ENCODE data around the gene ADAT1.

The ADAT1 gene, protein sequence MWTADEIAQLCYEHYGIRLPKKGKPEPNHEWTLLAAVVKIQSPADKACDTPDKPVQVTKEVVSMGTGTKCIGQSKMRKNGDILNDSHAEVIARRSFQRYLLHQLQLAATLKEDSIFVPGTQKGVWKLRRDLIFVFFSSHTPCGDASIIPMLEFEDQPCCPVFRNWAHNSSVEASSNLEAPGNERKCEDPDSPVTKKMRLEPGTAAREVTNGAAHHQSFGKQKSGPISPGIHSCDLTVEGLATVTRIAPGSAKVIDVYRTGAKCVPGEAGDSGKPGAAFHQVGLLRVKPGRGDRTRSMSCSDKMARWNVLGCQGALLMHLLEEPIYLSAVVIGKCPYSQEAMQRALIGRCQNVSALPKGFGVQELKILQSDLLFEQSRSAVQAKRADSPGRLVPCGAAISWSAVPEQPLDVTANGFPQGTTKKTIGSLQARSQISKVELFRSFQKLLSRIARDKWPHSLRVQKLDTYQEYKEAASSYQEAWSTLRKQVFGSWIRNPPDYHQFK

DNA sequence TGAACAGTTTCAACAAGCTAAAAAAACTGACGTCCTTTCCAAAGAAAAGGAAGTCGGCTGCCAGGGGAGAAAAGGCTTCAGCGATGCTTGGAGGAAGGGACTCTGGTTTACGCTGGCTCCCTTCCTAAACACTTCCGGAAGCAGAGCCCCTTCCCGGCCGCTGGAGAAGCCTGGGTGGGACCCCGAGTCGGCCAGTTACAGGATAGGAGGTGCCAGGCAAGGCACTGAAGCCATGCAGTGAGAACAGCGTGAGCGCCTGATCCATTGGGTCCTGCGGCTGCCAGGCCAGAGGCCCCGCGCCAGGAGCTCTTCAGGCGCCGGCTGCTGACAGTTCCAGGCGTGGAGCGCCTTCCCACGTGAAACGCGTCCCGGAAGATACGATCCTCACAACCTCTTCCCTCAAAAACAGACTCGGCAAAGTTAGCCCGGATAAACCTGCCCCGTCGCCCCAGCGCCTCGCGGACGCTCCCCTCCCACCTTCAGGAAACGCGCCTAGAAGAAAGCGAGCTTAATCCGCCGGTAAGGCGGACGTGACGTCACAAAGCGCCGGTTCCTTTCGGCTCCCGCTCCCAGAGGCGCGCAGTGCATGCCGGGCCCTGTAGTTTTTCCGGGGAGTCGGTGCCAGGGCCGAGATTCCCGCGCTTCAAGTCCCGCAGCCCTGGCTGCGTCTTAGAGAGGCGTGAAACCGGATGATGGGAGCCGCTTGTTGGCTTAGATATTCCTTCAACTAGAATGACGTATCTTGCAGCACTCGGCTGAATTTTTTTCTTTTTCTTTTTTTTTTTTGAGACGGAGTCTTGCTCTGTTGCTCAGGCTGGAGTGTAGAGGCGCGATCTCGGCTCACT is at the start of gene ADAT1:
Gene ADAT1, minus strand, starts transcription at position 521 of the 845 bp plus-strand sequence. CDS start 2,482 bp downstream, outside the sequence.
- peak within 1 kb of the TSS; percentile 49 for H2AFZ ChIP-seq (ENCODE audit: low read depth, low read length)
- peaks cover 52% of the 10 kb centered on the region for H3K36me3 ChIP-seq (ENCODE audit: insufficient read depth, low read length)

DNA sequence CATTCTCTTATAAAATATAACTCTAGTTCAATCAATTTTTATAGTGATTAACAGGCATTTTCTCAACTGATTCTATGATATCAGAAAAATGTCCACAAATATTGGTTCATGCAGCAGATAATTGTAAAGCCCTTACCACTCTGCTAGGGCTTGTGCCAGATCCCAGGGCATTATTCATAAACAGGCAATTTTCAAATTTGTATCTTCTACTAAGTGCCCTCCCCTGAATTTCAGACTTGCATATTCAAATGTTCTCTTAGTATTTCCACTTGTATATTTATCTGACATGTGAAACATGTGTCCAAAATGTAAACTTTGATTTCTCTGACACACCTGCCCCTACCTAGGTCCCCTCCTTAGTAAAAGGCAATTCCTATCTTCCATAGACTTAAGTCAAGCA is 44.4 kb upstream of the ADAT1 start:
- no peak overlapping the region for H2AFZ ChIP-seq (ENCODE audit: low read depth, low read length)
- no peaks in the 10 kb centered on the region for H3K36me3 ChIP-seq (ENCODE audit: insufficient read depth, low read length)
- no peaks in the 10 kb centered on the region for H3K9me3 ChIP-seq (ENCODE audit: low read length)
- no peaks in the 10 kb centered on the region for H3K4me1 ChIP-seq (ENCODE audit: insufficient read depth, low read length)
- no peak overlapping the region for H3K4me3 ChIP-seq (ENCODE audit: low read length)
- H3K27me3 ChIP-seq (ENCODE audit: insufficient read depth, low read length), result no peaks in the 10 kb centered on the region

More for the DNA sequence above, at the start of gene ADAT1:
- Histone ChIP-seq H3K9me3 (ENCODE audit: low read length) (no peaks in the 10 kb centered on the region), H3K4me1 (ENCODE audit: insufficient read depth, low read length) (peaks cover 7% of the 10 kb centered on the region), H3K27me3 (ENCODE audit: insufficient read depth, low read length) (no peaks in the 10 kb centered on the region), H3K4me3 (ENCODE audit: low read length) (peak within 1 kb of the TSS; percentile 87)

DNA sequence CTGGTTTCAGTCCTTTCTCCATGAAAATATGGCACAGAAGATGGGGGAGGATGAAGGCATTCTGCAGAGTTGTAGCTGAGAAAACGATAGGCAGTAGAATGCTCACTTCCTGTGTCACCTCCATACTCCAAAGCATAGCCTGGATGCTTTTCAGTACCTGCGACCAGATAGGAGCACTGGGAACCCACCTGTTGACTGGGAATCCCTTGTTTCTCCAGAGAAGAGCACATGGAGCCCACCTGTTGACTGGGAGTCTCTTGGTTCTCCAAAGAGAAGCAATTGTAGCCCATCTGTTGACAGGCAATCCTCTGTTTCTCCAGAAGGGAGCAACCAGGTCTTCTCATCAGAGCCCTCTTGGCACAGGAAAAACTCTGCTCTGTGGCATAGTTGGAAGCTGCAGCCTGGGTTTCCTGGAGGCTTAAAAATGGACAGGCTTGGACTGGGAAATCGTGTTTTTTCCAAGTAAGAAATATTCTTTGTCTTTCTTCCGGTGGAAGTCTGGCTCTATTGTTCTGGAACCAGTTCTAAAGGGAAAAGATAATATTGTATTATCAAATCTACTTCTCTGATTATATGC is 37.7 kb upstream of the ADAT1 start:
- Histone ChIP-seq H3K4me3 (ENCODE audit: low read length) (no peak overlapping the region), H3K4me1 (ENCODE audit: insufficient read depth, low read length) (no peaks in the 10 kb centered on the region), H3K27me3 (ENCODE audit: insufficient read depth, low read length) (no peaks in the 10 kb centered on the region), H3K9me3 (ENCODE audit: low read length) (no peaks in the 10 kb centered on the region), H2AFZ (ENCODE audit: low read depth, low read length) (no peak overlapping the region), H3K36me3 (ENCODE audit: insufficient read depth, low read length) (peaks cover 43% of the 10 kb centered on the region)

DNA sequence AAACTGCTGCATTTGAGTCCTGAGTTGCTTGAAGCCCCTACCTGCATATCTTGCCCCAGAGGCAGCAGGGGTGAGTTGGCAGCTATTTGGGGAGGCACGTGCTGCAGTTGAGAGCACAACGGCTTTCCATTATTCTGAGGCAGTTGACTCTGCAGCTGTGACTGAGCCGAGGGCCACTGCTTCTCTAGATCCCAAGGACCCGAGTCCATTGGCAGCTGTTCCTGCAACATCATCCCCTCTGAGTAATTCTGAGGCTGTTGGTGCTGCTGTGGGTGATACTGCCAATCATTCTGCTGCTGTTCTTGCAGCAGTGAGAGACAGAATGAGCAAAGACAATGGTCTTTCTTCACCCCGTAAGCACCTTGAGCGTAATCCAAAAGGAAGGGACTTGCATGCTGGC is 37.2 kb upstream of the ADAT1 start:
- Histone ChIP-seq H3K9me3 (ENCODE audit: low read length) (no peaks in the 10 kb centered on the region), H2AFZ (ENCODE audit: low read depth, low read length) (no peak overlapping the region), H3K36me3 (ENCODE audit: insufficient read depth, low read length) (peaks cover 47% of the 10 kb centered on the region), H3K27me3 (ENCODE audit: insufficient read depth, low read length) (no peaks in the 10 kb centered on the region), H3K4me1 (ENCODE audit: insufficient read depth, low read length) (no peaks in the 10 kb centered on the region), H3K4me3 (ENCODE audit: low read length) (no peak overlapping the region)

DNA sequence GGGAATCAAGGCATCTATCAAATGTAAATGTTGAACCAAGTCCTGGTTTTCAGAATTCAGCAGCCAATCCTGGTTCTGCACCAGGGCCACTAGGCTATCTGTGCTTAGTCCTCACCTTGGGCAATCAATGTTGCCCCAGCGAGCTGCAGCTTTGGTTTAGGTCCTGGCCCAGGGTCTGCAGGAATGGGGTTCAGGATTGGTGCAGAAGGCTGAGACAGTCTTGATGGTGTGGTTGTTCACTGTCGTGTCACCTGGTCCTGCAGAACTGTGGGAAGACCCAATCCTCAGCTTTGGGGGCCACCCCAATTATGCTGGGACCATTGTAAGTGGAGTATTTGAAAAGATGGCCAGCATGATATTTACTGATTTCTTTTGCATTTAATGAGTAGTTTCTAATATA is 35.1 kb upstream of the ADAT1 start:
- peaks cover 62% of the 10 kb centered on the region for H3K36me3 ChIP-seq (ENCODE audit: insufficient read depth, low read length)
- H2AFZ ChIP-seq (ENCODE audit: low read depth, low read length), result no peak overlapping the region
- H3K4me1 ChIP-seq (ENCODE audit: insufficient read depth, low read length), result no peaks in the 10 kb centered on the region

DNA sequence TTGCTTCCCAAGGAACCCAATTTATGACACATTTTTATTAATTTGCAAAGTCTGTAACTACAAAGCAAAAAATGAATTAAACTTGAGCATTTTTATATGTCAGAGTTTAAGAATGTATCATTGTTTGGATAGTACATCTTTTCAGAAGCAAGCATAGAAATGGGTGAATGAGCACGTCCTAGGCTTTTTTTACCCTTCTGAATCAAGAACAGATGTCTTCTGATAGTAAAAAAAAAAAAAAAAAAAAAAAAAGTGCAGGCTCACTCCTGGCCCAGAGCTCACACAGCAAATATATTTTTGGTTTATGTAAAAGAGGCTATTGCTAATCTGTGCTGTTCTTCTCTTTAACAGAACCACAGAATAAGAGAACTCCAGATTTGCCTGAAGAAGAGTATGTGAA is 30.8 kb upstream of the ADAT1 start:
- H3K4me3 ChIP-seq (ENCODE audit: low read length), result no peak overlapping the region

More for the DNA sequence above, 35.1 kb upstream of the ADAT1 start:
- Histone ChIP-seq H3K9me3 (ENCODE audit: low read length) (no peaks in the 10 kb centered on the region), H3K4me3 (ENCODE audit: low read length) (no peak overlapping the region), H3K27me3 (ENCODE audit: insufficient read depth, low read length) (no peaks in the 10 kb centered on the region)

DNA sequence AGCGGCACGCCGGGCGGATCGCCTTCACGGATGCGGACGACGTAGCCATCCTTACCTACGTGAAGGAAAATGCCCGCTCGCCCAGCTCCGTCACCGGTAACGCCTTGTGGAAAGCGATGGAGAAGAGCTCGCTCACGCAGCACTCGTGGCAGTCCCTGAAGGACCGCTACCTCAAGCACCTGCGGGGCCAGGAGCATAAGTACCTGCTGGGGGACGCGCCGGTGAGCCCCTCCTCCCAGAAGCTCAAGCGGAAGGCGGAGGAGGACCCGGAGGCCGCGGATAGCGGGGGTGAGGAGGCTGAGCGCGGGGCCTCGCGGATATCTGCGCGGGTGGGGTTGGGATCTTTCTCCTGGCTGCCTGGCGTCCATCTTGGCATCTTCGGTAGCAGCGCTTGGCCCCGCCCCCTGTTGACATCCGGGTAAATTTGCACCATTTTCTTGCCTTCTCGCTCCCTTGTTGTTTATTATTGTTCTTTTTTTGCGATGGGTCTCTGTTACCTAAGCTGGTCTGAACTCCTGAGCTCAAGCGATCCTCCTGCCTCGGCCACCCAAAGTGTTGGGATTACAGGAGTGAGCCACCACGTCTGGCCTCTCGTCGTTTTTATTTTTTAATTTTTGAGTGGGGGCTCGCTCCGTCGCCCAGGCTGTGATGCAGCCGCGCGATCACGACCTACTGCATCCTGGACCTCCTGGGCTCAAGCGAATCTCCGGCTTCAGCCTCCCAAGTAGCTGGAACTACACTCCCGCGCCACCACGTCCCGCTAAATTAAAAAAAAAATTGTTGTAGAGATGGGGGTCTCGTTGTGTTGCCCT is 25.4 kb upstream of the ADAT1 start:
- Histone ChIP-seq H2AFZ (ENCODE audit: low read depth, low read length) (peak overlapping the region; percentile 53), H3K4me3 (ENCODE audit: low read length) (peak overlapping the region; percentile 95), H3K36me3 (ENCODE audit: insufficient read depth, low read length) (peaks cover 30% of the 10 kb centered on the region), H3K9me3 (ENCODE audit: low read length) (peaks cover 3% of the 10 kb centered on the region), H3K4me1 (ENCODE audit: insufficient read depth, low read length) (peaks cover 30% of the 10 kb centered on the region), H3K27me3 (ENCODE audit: insufficient read depth, low read length) (no peaks in the 10 kb centered on the region)

More for the DNA sequence above, 30.8 kb upstream of the ADAT1 start:
- Histone ChIP-seq H2AFZ (ENCODE audit: low read depth, low read length) (no peak overlapping the region), H3K27me3 (ENCODE audit: insufficient read depth, low read length) (no peaks in the 10 kb centered on the region), H3K9me3 (ENCODE audit: low read length) (peaks cover 3% of the 10 kb centered on the region), H3K4me1 (ENCODE audit: insufficient read depth, low read length) (peaks cover 17% of the 10 kb centered on the region), H3K36me3 (ENCODE audit: insufficient read depth, low read length) (peaks cover 59% of the 10 kb centered on the region)

DNA sequence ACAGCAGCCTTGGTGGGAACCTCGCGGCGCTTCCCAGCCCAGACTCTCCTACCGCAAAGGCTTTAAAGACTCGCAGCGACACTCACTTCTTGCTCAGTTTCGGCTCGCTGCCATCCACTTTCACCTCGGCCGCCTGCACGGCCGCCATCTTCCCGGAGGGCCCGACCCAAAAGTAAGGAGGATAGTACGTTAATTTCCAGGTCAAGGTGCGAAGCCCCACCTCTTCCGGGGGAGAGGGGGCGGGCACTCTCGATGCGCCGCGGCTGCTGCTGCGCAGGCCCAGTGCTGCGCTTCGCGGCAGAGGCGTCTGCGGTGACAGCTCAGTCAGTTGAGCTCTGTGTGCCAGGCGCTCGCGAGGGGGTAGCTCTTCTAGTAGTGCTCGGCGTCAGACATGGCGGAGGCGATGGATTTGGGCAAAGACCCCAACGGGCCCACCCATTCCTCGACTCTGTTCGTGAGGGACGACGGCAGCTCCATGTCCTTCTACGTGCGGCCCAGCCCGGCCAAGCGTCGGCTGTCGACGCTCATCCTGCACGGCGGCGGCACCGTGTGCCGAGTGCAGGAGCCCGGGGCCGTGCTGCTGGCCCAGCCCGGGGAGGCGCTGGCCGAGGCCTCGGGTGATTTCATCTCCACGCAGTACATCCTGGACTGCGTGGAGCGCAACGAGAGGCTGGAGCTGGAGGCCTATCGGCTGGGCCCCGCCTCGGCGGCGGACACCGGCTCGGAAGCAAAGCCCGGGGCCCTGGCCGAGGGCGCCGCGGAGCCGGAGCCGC is 24.6 kb upstream of the ADAT1 start, which contains the start of the genes KARS1 and TERF2IP:
Gene KARS1, minus strand, starts transcription at position 174 of the 773 bp plus-strand sequence. Its CDS starts 26 bp downstream, at position 148.
Gene TERF2IP, plus strand, starts transcription at position 282 of the 773 bp plus-strand sequence. Its CDS starts 110 bp downstream, at position 392.
- H3K27me3 ChIP-seq (ENCODE audit: insufficient read depth, low read length), result no peaks in the 10 kb centered on the region
- peaks cover 30% of the 10 kb centered on the region for H3K36me3 ChIP-seq (ENCODE audit: insufficient read depth, low read length)
- H3K4me3 ChIP-seq (ENCODE audit: low read length), result peak within 1 kb of the TSS; percentile 95
- H2AFZ ChIP-seq (ENCODE audit: low read depth, low read length), result peak within 1 kb of the TSS; percentile 53
- peaks cover 30% of the 10 kb centered on the region for H3K4me1 ChIP-seq (ENCODE audit: insufficient read depth, low read length)
- H3K9me3 ChIP-seq (ENCODE audit: low read length), result peaks cover 3% of the 10 kb centered on the region

DNA sequence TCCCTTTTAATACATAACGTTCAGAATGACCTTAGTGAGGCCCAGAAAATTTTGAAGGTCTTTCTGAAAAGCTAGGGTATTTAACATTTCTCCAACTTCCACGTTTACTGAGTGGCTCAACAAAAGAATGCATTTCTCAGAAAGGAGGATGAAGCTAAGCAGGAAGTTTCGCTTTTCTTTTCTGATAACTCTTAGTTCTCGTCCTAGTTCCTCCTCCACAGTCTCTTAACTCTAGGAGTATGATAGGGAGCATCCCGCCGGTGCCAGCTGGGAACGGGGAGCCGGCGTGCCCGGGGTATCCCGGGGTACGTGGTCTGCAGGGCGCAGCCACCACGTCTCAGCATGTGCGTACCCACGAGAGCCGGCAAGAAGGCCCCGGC is 24.0 kb upstream of the ADAT1 start:
- peaks cover 30% of the 10 kb centered on the region for H3K4me1 ChIP-seq (ENCODE audit: insufficient read depth, low read length)
- H2AFZ ChIP-seq (ENCODE audit: low read depth, low read length), result peak overlapping the region; percentile 41
- H3K9me3 ChIP-seq (ENCODE audit: low read length), result peaks cover 3% of the 10 kb centered on the region
- H3K27me3 ChIP-seq (ENCODE audit: insufficient read depth, low read length), result no peaks in the 10 kb centered on the region
- H3K36me3 ChIP-seq (ENCODE audit: insufficient read depth, low read length), result peaks cover 35% of the 10 kb centered on the region
- H3K4me3 ChIP-seq (ENCODE audit: low read length), result peak overlapping the region; percentile 95

DNA sequence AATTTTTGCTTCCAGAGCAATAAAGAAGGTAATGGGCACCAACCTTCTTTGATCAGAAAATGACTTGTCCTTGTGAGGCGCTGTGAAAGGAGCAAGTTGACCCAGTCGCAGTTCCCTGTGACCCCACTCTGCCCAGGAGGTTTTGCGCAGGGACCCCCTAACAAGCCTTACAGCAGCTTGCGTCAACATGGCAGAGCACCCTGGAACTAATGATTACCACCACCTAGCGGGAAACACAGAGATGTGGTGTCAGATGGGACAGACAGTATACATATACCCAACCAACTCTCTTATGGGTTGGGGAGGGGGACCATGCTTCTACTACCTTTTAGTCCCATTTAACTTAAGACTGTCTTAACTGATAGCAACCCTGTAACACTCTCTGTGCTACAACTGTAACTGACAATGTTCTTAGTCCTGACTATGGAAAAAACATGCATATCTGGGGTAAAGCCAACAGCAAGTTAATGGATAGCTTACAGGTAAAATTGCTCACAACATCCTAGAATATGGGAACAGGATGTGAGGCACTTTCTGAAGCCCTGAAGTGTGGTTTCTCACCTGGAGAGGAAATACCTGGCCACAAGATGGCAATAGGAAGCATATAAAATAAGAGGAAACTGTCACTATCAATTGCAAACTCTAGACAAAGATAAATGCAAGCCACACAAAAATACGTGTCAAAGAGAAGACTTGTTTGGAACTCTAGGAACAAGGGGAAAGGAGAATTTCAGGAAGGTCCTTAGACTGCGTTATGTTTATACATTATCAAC is 21.3 kb upstream of the ADAT1 start:
- peaks cover 51% of the 10 kb centered on the region for H3K36me3 ChIP-seq (ENCODE audit: insufficient read depth, low read length)
- no peaks in the 10 kb centered on the region for H3K27me3 ChIP-seq (ENCODE audit: insufficient read depth, low read length)
- H3K9me3 ChIP-seq (ENCODE audit: low read length), result no peaks in the 10 kb centered on the region
- H3K4me3 ChIP-seq (ENCODE audit: low read length), result no peak overlapping the region
- peaks cover 13% of the 10 kb centered on the region for H3K4me1 ChIP-seq (ENCODE audit: insufficient read depth, low read length)
- no peak overlapping the region for H2AFZ ChIP-seq (ENCODE audit: low read depth, low read length)

DNA sequence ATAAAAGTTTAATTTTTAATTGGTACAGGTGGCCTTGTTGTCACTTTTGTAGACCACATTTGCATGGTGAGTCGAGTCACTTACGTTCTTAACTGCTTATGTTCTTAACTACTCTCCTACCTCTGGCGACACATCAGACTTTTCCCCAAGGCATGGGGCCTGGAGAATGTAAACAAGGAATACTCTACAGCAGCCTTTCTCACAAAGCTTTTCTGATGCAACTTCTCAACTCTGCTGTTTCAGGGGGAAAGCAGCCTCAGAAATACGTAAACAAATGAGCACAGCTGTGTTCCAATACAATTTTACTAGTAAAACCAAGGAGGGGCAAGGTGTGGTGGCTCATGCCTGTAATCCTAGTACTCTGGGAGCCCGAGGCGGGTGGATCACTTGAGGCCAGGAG is 17.5 kb upstream of the ADAT1 start:
- peaks cover 74% of the 10 kb centered on the region for H3K36me3 ChIP-seq (ENCODE audit: insufficient read depth, low read length)
- no peaks in the 10 kb centered on the region for H3K9me3 ChIP-seq (ENCODE audit: low read length)

More for the DNA sequence above, 17.5 kb upstream of the ADAT1 start:
- no peak overlapping the region for H3K4me3 ChIP-seq (ENCODE audit: low read length)
- H3K27me3 ChIP-seq (ENCODE audit: insufficient read depth, low read length), result no peaks in the 10 kb centered on the region
- no peak overlapping the region for H2AFZ ChIP-seq (ENCODE audit: low read depth, low read length)
- H3K4me1 ChIP-seq (ENCODE audit: insufficient read depth, low read length), result peaks cover 3% of the 10 kb centered on the region

All from neuron (in vitro differentiated cells).